Measurements from ENCODE around the gene MYLK.

Gene MYLK

GRCh38 chr3:123590685-123591450 lies 293.3 kb downstream of the MYLK start:
- DNase-seq (ENCODE audit: low read depth, low spot score) = no peak
- no peak overlapping the region for H3K4me3 ChIP-seq (ENCODE audit: low read depth, low read length)
- no peak for TF ChIP-seq CTCF (IDR thresholded peaks at IDR 0.05; ENCODE audit: insufficient read depth, low read length, missing control alignments)
- ChIA-PET CTCF (interaction anchor here (1.2 kb wide), 1 partner anchor 133 kb away, joined by 3 read pairs; no protein-coding TSS in a partner anchor), POLR2A (no interaction called here)

- TF ChIP-seq CTCF (IDR thresholded peaks at IDR 0.05; ENCODE audit: insufficient read depth, low read length, missing control alignments) = no peak
- no peak overlapping the region for H3K4me3 ChIP-seq (ENCODE audit: low read depth, low read length)
- DNase-seq (ENCODE audit: low read depth, low spot score) = no peak
- CTCF ChIA-PET = interaction anchor here (1.1 to 2.2 kb wide), 2 partner anchors 14 to 136 kb away, joined by 4 to 7 read pairs; no protein-coding TSS in a partner anchor
- POLR2A ChIA-PET = interaction anchor here (0.6 to 3.6 kb wide), 4 partner anchors 8 to 348 kb away, joined by 3 to 14 read pairs (median 3); no protein-coding TSS in a partner anchor
Observed at GRCh38 chr3:123587401-123587800, 296.7 kb downstream of the MYLK start.

GRCh38 chr3:123586968-123587367 lies 297.2 kb downstream of the MYLK start:
- ChIA-PET CTCF (interaction anchor here (1.1 to 2.2 kb wide), 3 partner anchors 14 to 137 kb away, joined by 4 to 7 read pairs (median 6); no protein-coding TSS in a partner anchor), POLR2A (interaction anchor here (0.6 to 3.6 kb wide), 5 partner anchors 8 to 349 kb away, joined by 3 to 14 read pairs (median 3); no protein-coding TSS in a partner anchor)
- TF ChIP-seq CTCF (IDR thresholded peaks at IDR 0.05; ENCODE audit: insufficient read depth, low read length, missing control alignments) = no peak
- DNase-seq (ENCODE audit: low read depth, low spot score) = peak; percentile 45
- no peak overlapping the region for H3K4me3 ChIP-seq (ENCODE audit: low read depth, low read length)

- no peak for DNase-seq (ENCODE audit: low read depth, low spot score)
- TF ChIP-seq CTCF (IDR thresholded peaks at IDR 0.05; ENCODE audit: insufficient read depth, low read length, missing control alignments) = no peak
- POLR2A ChIA-PET = interaction anchor here (0.6 to 3.6 kb wide), 5 partner anchors 10 to 78 kb away, joined by 3 to 14 read pairs (median 4); no protein-coding TSS in a partner anchor
- peak overlapping the region; percentile 76 for H3K4me3 ChIP-seq (ENCODE audit: low read depth, low read length)
- CTCF ChIA-PET = interaction anchor here (0.8 to 2.2 kb wide), 4 partner anchors 9 to 137 kb away, joined by 3 to 7 read pairs (median 5); no protein-coding TSS in a partner anchor
Observed at GRCh38 chr3:123586131-123586530, 298.0 kb downstream of the MYLK start.

GRCh38 chr3:123584988-123585937 lies 298.9 kb downstream of the MYLK start, which contains the start of gene HACD2:
Gene HACD2 (minus strand): TSS chr3:123585053. CDS start chr3:123585027, 26 bp downstream.
- peak; percentile 85 for DNase-seq (ENCODE audit: low read depth, low spot score)
- peak within 1 kb of the TSS; percentile 76 for H3K4me3 ChIP-seq (ENCODE audit: low read depth, low read length)
- no peak for TF ChIP-seq CTCF (IDR thresholded peaks at IDR 0.05; ENCODE audit: insufficient read depth, low read length, missing control alignments)
- ChIA-PET CTCF (interaction anchor here (0.6 to 4.4 kb wide), 8 partner anchors 10 to 138 kb away, joined by 3 to 22 read pairs (median 5); no protein-coding TSS in a partner anchor), POLR2A (interaction anchor here (0.6 to 3.6 kb wide), 5 partner anchors 9 to 77 kb away, joined by 3 to 14 read pairs (median 4); no protein-coding TSS in a partner anchor)

All from AG04449 (cell line).